Measurements from ENCODE around the gene PPP1R16B.

- TF ChIP-seq POU2F2 (IDR thresholded peaks at IDR 0.05; ENCODE audit: low read depth, low read length) (no peak), POLR2A (IDR thresholded peaks at IDR 0.05; ENCODE audit: low read depth, low read length) (peak; percentile 27; the same call in 1 of the 2 replicates), POLR2AphosphoS5 (IDR thresholded peaks at IDR 0.05; ENCODE audit: low read depth, low read length) (0 out of 2 replicates have a peak, but pooled peaks have one; percentile 10), TAF1 (IDR thresholded peaks at IDR 0.05; ENCODE audit: low read depth, low read length) (0 out of 2 replicates have a peak, but pooled peaks have one; percentile 47)
These were observed 1.6 kb downstream of the PPP1R16B start for GRCh38 chr20:38806855-38807655.

Data from GM12891 (cell line).